ENCODE measurements around the gene RNU7-1. TPM values are rescaled to one million over a fixed set of nuclear protein-coding genes. Genes with fewer than 3 reads are reported as not detected.

Gene RNU7-1
- total and polyA plus RNA-seq, 9 of the 15 experiments (the other 6 are each of a cell fraction or from before 2014, with no cell fraction given) = not detected

DNA sequence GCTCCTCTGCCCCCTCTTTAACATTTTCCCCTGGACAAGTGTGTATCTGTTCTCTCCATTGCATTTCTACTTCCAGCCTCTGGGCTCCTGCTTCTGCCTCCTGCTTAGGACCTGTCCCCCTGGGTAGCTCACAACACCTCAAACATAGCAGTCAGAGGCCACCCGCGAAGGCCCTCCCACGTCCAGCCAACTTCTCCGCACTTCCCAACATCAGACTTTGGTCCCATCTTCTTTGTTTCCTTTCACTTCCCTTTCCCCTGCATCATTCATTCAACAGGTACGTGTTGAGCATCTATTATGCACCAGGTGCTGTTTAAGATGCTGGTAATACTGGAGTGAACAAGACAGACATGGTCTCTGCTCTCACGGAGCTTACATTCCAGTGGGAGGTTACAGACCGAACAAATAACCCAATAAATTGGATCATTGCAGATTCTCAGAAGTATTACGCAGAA lies 3.3 kb downstream of the RNU7-1 start:
- POLR2A ChIA-PET = interaction anchor here (0.5 to 6.3 kb wide), 7 partner anchors 12 to 164 kb away, joined by 3 to 98 read pairs (median 4); partner anchors contain the start of gene ATN1
- Histone ChIP-seq H3K4me1 (replicated peaks in 1 of 2; ENCODE audit: control insufficient read depth in 2 of 2, insufficient read depth in 2 of 2, low read length in 2 of 2) (peaks cover 13 to 54% of the 10 kb centered on the region in 2 experiments), H3K4me2 (ENCODE audit: insufficient read depth, low read length) (peak overlapping the region; percentile 47; the same call in 1 of the 2 replicates), H3K9me3 (replicated peaks; ENCODE audit: control insufficient read depth, insufficient read depth, low read depth, low read length) (no peaks in the 10 kb centered on the region), H3K27ac (ENCODE audit: extremely low read depth, low read depth, low read length) (no peak overlapping the region), H3K36me3 (ENCODE audit: control insufficient read depth, insufficient read depth, low read length) (peaks cover 4% of the 10 kb centered on the region; the same call in 1 of the 3 replicates), H3K27me3 (ENCODE audit: control insufficient read depth in 2 of 2, insufficient read depth in 2 of 2, low read length in 2 of 2) (no peaks in the 10 kb centered on the region), H4K20me1 (replicated peaks; ENCODE audit: control insufficient read depth, insufficient read depth, low read length) (no peaks in the 10 kb centered on the region), H3K9me1 (ENCODE audit: control insufficient read depth, insufficient read depth, low read length) (no peaks in the 10 kb centered on the region), H3K79me2 (ENCODE audit: control insufficient read depth, insufficient read depth, low read length) (peaks cover 13% of the 10 kb centered on the region), H3K4me3 (peak overlapping the region; percentile 13; the same call in 1 of the 2 replicates), H2AFZ (ENCODE audit: low read depth, low read length) (peak overlapping the region; percentile 34), H3K9ac (ENCODE audit: insufficient read depth in 1 of 2, low read depth in 2 of 2, low read length in 2 of 2) (no peak overlapping the region; a peak in 1 of 4 replicates)
- in situ Hi-C loops (cut with MboI) = no loop called here
- DNase-seq (ENCODE audit: extremely low read depth in 1 of 4, low spot score in 3 of 4) (no peak), FAIRE-seq (peak; percentile 35), ATAC-seq (no peak)
- intact Hi-C loops (cut with micrococcal nuclease) = loop anchor here (1.0 kb wide), 1 partner anchor 13 kb away; no protein-coding TSS in a partner anchor
- BruUV-seq (replicated peaks) = no TSS peak
- WGBS (ENCODE audit: insufficient coverage, low coverage, missing lambda C conversion rate) = 72% methylated on average over 8 of the region's 8 CpGs
- CTCF ChIA-PET (ENCODE audit: low intra/inter-chr PET ratio) = interaction anchor here (1.2 kb wide), 1 partner anchor 18 kb away, joined by 4 read pairs; no protein-coding TSS in a partner anchor
- TF ChIP-seq BDP1 (IDR thresholded peaks at IDR 0.05; ENCODE audit: insufficient read depth, insufficient read length) = no peak
- TF ChIP-seq RAD51 (IDR thresholded peaks at IDR 0.05; ENCODE audit: borderline replicate concordance, low read depth) = no peak
- TF ChIP-seq, protein P1, sequence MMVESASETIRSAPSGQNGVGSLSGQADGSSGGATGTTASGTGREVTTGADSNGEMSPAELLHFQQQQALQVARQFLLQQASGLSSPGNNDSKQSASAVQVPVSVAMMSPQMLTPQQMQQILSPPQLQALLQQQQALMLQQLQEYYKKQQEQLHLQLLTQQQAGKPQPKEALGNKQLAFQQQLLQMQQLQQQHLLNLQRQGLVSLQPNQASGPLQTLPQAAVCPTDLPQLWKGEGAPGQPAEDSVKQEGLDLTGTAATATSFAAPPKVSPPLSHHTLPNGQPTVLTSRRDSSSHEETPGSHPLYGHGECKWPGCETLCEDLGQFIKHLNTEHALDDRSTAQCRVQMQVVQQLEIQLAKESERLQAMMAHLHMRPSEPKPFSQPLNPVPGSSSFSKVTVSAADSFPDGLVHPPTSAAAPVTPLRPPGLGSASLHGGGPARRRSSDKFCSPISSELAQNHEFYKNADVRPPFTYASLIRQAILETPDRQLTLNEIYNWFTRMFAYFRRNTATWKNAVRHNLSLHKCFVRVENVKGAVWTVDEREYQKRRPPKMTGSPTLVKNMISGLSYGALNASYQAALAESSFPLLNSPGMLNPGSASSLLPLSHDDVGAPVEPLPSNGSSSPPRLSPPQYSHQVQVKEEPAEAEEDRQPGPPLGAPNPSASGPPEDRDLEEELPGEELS (CRISPR knock-in tag; IDR thresholded peaks at IDR 0.05; ENCODE audit: borderline replicate concordance) = no peak

Measured in K562 (cell line).